ENCODE data around the gene CLCNKB.
"Not testable (repeated sequence)": the region's sequence is repeated elsewhere in the genome, so short reads cannot be mapped to it uniquely, and the experiment has no call there.

CLCNKB gene

GRCh38 chr1:16033103-16033632 is 10.4 kb upstream of the CLCNKB start:
- not testable (repeated sequence) for DNase-seq (ENCODE audit: low read depth, low spot score)

- not testable (repeated sequence) for DNase-seq (ENCODE audit: low read depth, low spot score)
These were observed 7.1 kb upstream of the CLCNKB start for GRCh38 chr1:16036461-16036860.

GRCh38 chr1:16038620-16038912 is 5.0 kb upstream of the CLCNKB start:
- no peak for DNase-seq (ENCODE audit: low read depth, low spot score)

- DNase-seq (ENCODE audit: low read depth, low spot score) = not testable (repeated sequence)
These were observed 3.7 kb upstream of the CLCNKB start for GRCh38 chr1:16039871-16040270.

GRCh38 chr1:16041200-16041599 is 2.4 kb upstream of the CLCNKB start:
- no peak for DNase-seq (ENCODE audit: low read depth, low spot score)

- DNase-seq (ENCODE audit: low read depth, low spot score) = no peak
These were observed 1.5 kb upstream of the CLCNKB start for GRCh38 chr1:16042096-16042495.

- DNase-seq (ENCODE audit: low read depth, low spot score) = not testable (repeated sequence)
These were observed 928 bp upstream of the CLCNKB start for GRCh38 chr1:16042654-16043053.

GRCh38 chr1:16043950-16044349 is 368 bp downstream of the CLCNKB start:
- no peak for DNase-seq (ENCODE audit: low read depth, low spot score)

- DNase-seq (ENCODE audit: low read depth, low spot score) = no peak
These were observed 3.3 kb downstream of the CLCNKB start for GRCh38 chr1:16046842-16047241.

GRCh38 chr1:16047791-16048475 is 4.4 kb downstream of the CLCNKB start:
- no peak for DNase-seq (ENCODE audit: low read depth, low spot score)

- DNase-seq (ENCODE audit: low read depth, low spot score) = no peak
These were observed 5.1 kb downstream of the CLCNKB start for GRCh38 chr1:16048573-16049189.

- no peak for DNase-seq (ENCODE audit: low read depth, low spot score)
These were observed 6.7 kb downstream of the CLCNKB start for GRCh38 chr1:16050328-16050727.

- DNase-seq (ENCODE audit: low read depth, low spot score) = no peak
These were observed 7.5 kb downstream of the CLCNKB start for GRCh38 chr1:16051039-16051438.

GRCh38 chr1:16051949-16052348 is 8.4 kb downstream of the CLCNKB start:
- not testable (repeated sequence) for DNase-seq (ENCODE audit: low read depth, low spot score)

GRCh38 chr1:16053781-16054502 is 10.4 kb downstream of the CLCNKB start:
- no peak for DNase-seq (ENCODE audit: low read depth, low spot score)

GRCh38 chr1:16054598-16055540 is 11.3 kb downstream of the CLCNKB start:
- no peak for DNase-seq (ENCODE audit: low read depth, low spot score)

GRCh38 chr1:16055613-16056520 is 12.3 kb downstream of the CLCNKB start:
- peak; percentile 33 for DNase-seq (ENCODE audit: low read depth, low spot score)

GRCh38 chr1:16056521-16056912 is 12.9 kb downstream of the CLCNKB start:
- not testable (repeated sequence) for DNase-seq (ENCODE audit: low read depth, low spot score)

- not testable (repeated sequence) for DNase-seq (ENCODE audit: low read depth, low spot score)
These were observed 13.8 kb downstream of the CLCNKB start for GRCh38 chr1:16057314-16057915.

Data from smooth muscle cell of the brain vasculature (primary cell).